SK-N-MC (cell line): ENCODE data around the gene EPHX1.

Experiments
- EZH2 ChIP-seq: fragments of 200-600 bp; sonication (generic); IDR thresholded peaks from one replicate; pipeline ENCODE4 v1.6.1; 2017; ENCODE audit warnings: antibody characterized with exemption
- POLR2AphosphoS5 ChIP-seq: IDR thresholded peaks from 2 replicates; pipeline ENCODE4 v1.6.1; 2012; ENCODE audit warnings: mild to moderate bottlenecking, low read depth, low read length, borderline replicate concordance

- TF ChIP-seq POLR2AphosphoS5 (no peak), EZH2 (no peak)
Measured at GRCh38 chr1:225886159-225887029, 76.5 kb downstream of the EPHX1 start.
